Karpas-422 (cell line): Measurements from ENCODE around the gene OLFM3. TPM values are rescaled to one million over a fixed set of nuclear protein-coding genes. Genes with fewer than 3 reads are reported as not detected.

Source experiments
- DNase-seq: peaks from one replicate; pipeline ENCODE4 v3.0.0-alpha.2; 2015
- H2AFZ ChIP-seq: fragments of 200-600 bp; sonication (generic); 2 replicates; pipeline ENCODE4 v1.6.1; 2014; ENCODE audit warnings: antibody characterized with exemption, low read length, mixed read lengths
- H3K27ac ChIP-seq: fragments of 200-600 bp; sonication (generic); 2 replicates; pipeline ENCODE4 v1.5.1; 2014; ENCODE audit warnings: mild to moderate bottlenecking, low read length, moderate library complexity
- H3K27me3 ChIP-seq: fragments of 200-600 bp; sonication (generic); 2 replicates; pipeline ENCODE4 v1.6.1; 2014; ENCODE audit warnings: low read length, mixed read lengths
- H3K36me3 ChIP-seq: fragments of 200-600 bp; sonication (generic); 2 replicates; pipeline ENCODE4 v1.6.1; 2014; ENCODE audit warnings: low read length, mixed read lengths; ENCODE audit not compliant: insufficient read depth
- H3K4me1 ChIP-seq: fragments of 200-600 bp; sonication (generic); 2 replicates; pipeline ENCODE4 v1.6.1; 2014; ENCODE audit warnings: mild to moderate bottlenecking, low read length, mixed read lengths
- H3K4me2 ChIP-seq: fragments of 200-600 bp; sonication (generic); 2 replicates; pipeline ENCODE4 v1.6.1; 2014; ENCODE audit warnings: low read length, low read depth, mild to moderate bottlenecking; ENCODE audit not compliant: poor library complexity, severe bottlenecking
- H3K4me3 ChIP-seq: fragments of 200-600 bp; sonication (generic); 2 replicates; pipeline ENCODE4 v1.5.1; 2014; ENCODE audit warnings: mild to moderate bottlenecking, antibody characterized with exemption, low read length, mixed read lengths
- H3K79me2 ChIP-seq: fragments of 200-600 bp; sonication (generic); 2 replicates; pipeline ENCODE4 v1.6.1; 2014; ENCODE audit warnings: mild to moderate bottlenecking, low read length, mixed read lengths
- H3K9ac ChIP-seq: fragments of 200-600 bp; sonication (generic); 2 replicates; pipeline ENCODE4 v1.6.0; 2014; ENCODE audit warnings: low read length
- H3K9me2 ChIP-seq: fragments of 200-600 bp; sonication (generic), shearing (Covaris generic); replicated peaks from 2 replicates; pipeline ENCODE4 v1.6.0; 2014; ENCODE audit warnings: mild to moderate bottlenecking, low read length, moderate library complexity; ENCODE audit not compliant: insufficient read depth
- H3K9me3 ChIP-seq: fragments of 300-700, 200-600 bp; sonication (generic); 2 replicates; pipeline ENCODE4 v1.6.1; 2014; ENCODE audit warnings: low read length, mixed read lengths
- H4K20me1 ChIP-seq: fragments of 200-600 bp; sonication (generic); 2 replicates; pipeline ENCODE4 v1.6.1; 2014; ENCODE audit warnings: mild to moderate bottlenecking, antibody characterized with exemption, low read length, low read depth; ENCODE audit not compliant: insufficient read depth
- total RNA-seq: library from RNA; depleted of rRNA; stranded (reverse); fragments of >200 nt; shearing (Covaris generic); gene quantifications from 2 replicates; pipeline ENCODE4 v1.2.3, GENCODE V29; 2014; ENCODE audit warnings: low replicate concordance

The OLFM3 gene
- total RNA-seq, 1 experiment from 2014 or later = not detected

GRCh38 chr1:101875891-101876290, 120.8 kb downstream of the OLFM3 start:
- no peak overlapping the region for H2AFZ ChIP-seq
- H3K9me2 ChIP-seq = no peaks in the 10 kb centered on the region
- no peaks in the 10 kb centered on the region for H3K36me3 ChIP-seq
- DNase-seq = no peak
- no peak overlapping the region for H3K9ac ChIP-seq
- no peak overlapping the region for H3K27ac ChIP-seq
- no peaks in the 10 kb centered on the region for H3K9me3 ChIP-seq
- H3K27me3 ChIP-seq = no peaks in the 10 kb centered on the region
- no peak overlapping the region for H3K4me3 ChIP-seq
- H3K4me1 ChIP-seq = no peaks in the 10 kb centered on the region
- no peaks in the 10 kb centered on the region for H4K20me1 ChIP-seq
- no peak overlapping the region for H3K4me2 ChIP-seq
- no peaks in the 10 kb centered on the region for H3K79me2 ChIP-seq

GRCh38 chr1:101873672-101874071, 123.1 kb downstream of the OLFM3 start:
- no peaks in the 10 kb centered on the region for H3K4me1 ChIP-seq
- no peaks in the 10 kb centered on the region for H3K36me3 ChIP-seq
- H3K79me2 ChIP-seq = no peaks in the 10 kb centered on the region
- no peaks in the 10 kb centered on the region for H3K9me2 ChIP-seq
- H3K4me3 ChIP-seq = no peak overlapping the region
- no peak for DNase-seq
- no peaks in the 10 kb centered on the region for H4K20me1 ChIP-seq
- no peaks in the 10 kb centered on the region for H3K9me3 ChIP-seq
- H3K27ac ChIP-seq = no peak overlapping the region
- H3K4me2 ChIP-seq = no peak overlapping the region
- no peaks in the 10 kb centered on the region for H3K27me3 ChIP-seq
- no peak overlapping the region for H3K9ac ChIP-seq
- H2AFZ ChIP-seq = no peak overlapping the region

- H3K27ac ChIP-seq = no peak overlapping the region
- no peak for DNase-seq
- H3K4me2 ChIP-seq = no peak overlapping the region
- no peaks in the 10 kb centered on the region for H3K9me3 ChIP-seq
- H3K4me3 ChIP-seq = no peak overlapping the region
- H3K4me1 ChIP-seq = no peaks in the 10 kb centered on the region
- H2AFZ ChIP-seq = no peak overlapping the region
- H3K9ac ChIP-seq = no peak overlapping the region
- no peaks in the 10 kb centered on the region for H4K20me1 ChIP-seq
- H3K36me3 ChIP-seq = no peaks in the 10 kb centered on the region
- H3K27me3 ChIP-seq = no peaks in the 10 kb centered on the region
- no peaks in the 10 kb centered on the region for H3K9me2 ChIP-seq
- H3K79me2 ChIP-seq = no peaks in the 10 kb centered on the region
These were observed 136.8 kb downstream of the OLFM3 start for GRCh38 chr1:101859941-101860340.

GRCh38 chr1:101854271-101854670, 142.5 kb downstream of the OLFM3 start:
- Histone ChIP-seq H3K4me2 (no peak overlapping the region), H4K20me1 (no peaks in the 10 kb centered on the region), H3K9me3 (no peaks in the 10 kb centered on the region), H2AFZ (no peak overlapping the region), H3K9me2 (no peaks in the 10 kb centered on the region), H3K4me1 (no peaks in the 10 kb centered on the region), H3K4me3 (no peak overlapping the region), H3K79me2 (no peaks in the 10 kb centered on the region), H3K36me3 (no peaks in the 10 kb centered on the region), H3K9ac (no peak overlapping the region), H3K27me3 (no peaks in the 10 kb centered on the region), H3K27ac (no peak overlapping the region)
- no peak for DNase-seq

- no peak for DNase-seq
- no peaks in the 10 kb centered on the region for H3K27me3 ChIP-seq
- H3K36me3 ChIP-seq = no peaks in the 10 kb centered on the region
- H3K4me3 ChIP-seq = no peak overlapping the region
- no peak overlapping the region for H3K9ac ChIP-seq
- no peak overlapping the region for H2AFZ ChIP-seq
- no peaks in the 10 kb centered on the region for H3K4me1 ChIP-seq
- H3K4me2 ChIP-seq = no peak overlapping the region
- no peak overlapping the region for H3K27ac ChIP-seq
- no peaks in the 10 kb centered on the region for H3K9me2 ChIP-seq
- H3K9me3 ChIP-seq = no peaks in the 10 kb centered on the region
- H4K20me1 ChIP-seq = no peaks in the 10 kb centered on the region
- H3K79me2 ChIP-seq = no peaks in the 10 kb centered on the region
These were observed 143.8 kb downstream of the OLFM3 start for GRCh38 chr1:101852936-101853335.

- Histone ChIP-seq H3K4me2 (no peak overlapping the region), H3K9me2 (no peaks in the 10 kb centered on the region)
- DNase-seq = no peak
These were observed 147.4 kb downstream of the OLFM3 start for GRCh38 chr1:101849356-101849755.

GRCh38 chr1:101847626-101848025, 149.1 kb downstream of the OLFM3 start:
- H3K4me2 ChIP-seq = no peak overlapping the region
- no peaks in the 10 kb centered on the region for H3K79me2 ChIP-seq
- DNase-seq = no peak
- H3K4me1 ChIP-seq = no peaks in the 10 kb centered on the region
- H3K27ac ChIP-seq = no peak overlapping the region
- H3K9ac ChIP-seq = no peak overlapping the region
- no peaks in the 10 kb centered on the region for H3K9me3 ChIP-seq
- H3K36me3 ChIP-seq = no peaks in the 10 kb centered on the region
- H3K9me2 ChIP-seq = no peaks in the 10 kb centered on the region
- H4K20me1 ChIP-seq = no peaks in the 10 kb centered on the region
- H2AFZ ChIP-seq = no peak overlapping the region
- H3K4me3 ChIP-seq = no peak overlapping the region
- no peaks in the 10 kb centered on the region for H3K27me3 ChIP-seq

More at GRCh38 chr1:101849356-101849755, 147.4 kb downstream of the OLFM3 start:
- H3K4me1 ChIP-seq = no peaks in the 10 kb centered on the region
- no peak overlapping the region for H3K27ac ChIP-seq
- no peak overlapping the region for H3K4me3 ChIP-seq
- no peaks in the 10 kb centered on the region for H3K9me3 ChIP-seq
- H3K36me3 ChIP-seq = no peaks in the 10 kb centered on the region
- H3K27me3 ChIP-seq = no peaks in the 10 kb centered on the region
- no peaks in the 10 kb centered on the region for H3K79me2 ChIP-seq
- no peak overlapping the region for H2AFZ ChIP-seq
- no peak overlapping the region for H3K9ac ChIP-seq
- no peaks in the 10 kb centered on the region for H4K20me1 ChIP-seq

- Histone ChIP-seq H3K36me3 (no peaks in the 10 kb centered on the region), H3K9me2 (no peaks in the 10 kb centered on the region), H2AFZ (no peak overlapping the region), H3K4me3 (no peak overlapping the region), H3K9me3 (no peaks in the 10 kb centered on the region), H3K4me2 (no peak overlapping the region), H4K20me1 (no peaks in the 10 kb centered on the region), H3K9ac (no peak overlapping the region), H3K27ac (no peak overlapping the region), H3K4me1 (no peaks in the 10 kb centered on the region), H3K79me2 (no peaks in the 10 kb centered on the region), H3K27me3 (no peaks in the 10 kb centered on the region)
- no peak for DNase-seq
These were observed 149.9 kb downstream of the OLFM3 start for GRCh38 chr1:101846820-101847219.

GRCh38 chr1:101843160-101843559, 153.6 kb downstream of the OLFM3 start:
- H3K27me3 ChIP-seq = no peaks in the 10 kb centered on the region
- no peak overlapping the region for H3K4me3 ChIP-seq
- no peak overlapping the region for H3K4me2 ChIP-seq
- H3K9ac ChIP-seq = no peak overlapping the region
- no peaks in the 10 kb centered on the region for H3K9me3 ChIP-seq
- H3K36me3 ChIP-seq = no peaks in the 10 kb centered on the region
- H4K20me1 ChIP-seq = no peaks in the 10 kb centered on the region
- DNase-seq = no peak
- H3K9me2 ChIP-seq = no peaks in the 10 kb centered on the region
- H3K79me2 ChIP-seq = no peaks in the 10 kb centered on the region
- no peak overlapping the region for H3K27ac ChIP-seq
- no peak overlapping the region for H2AFZ ChIP-seq
- H3K4me1 ChIP-seq = no peaks in the 10 kb centered on the region
